Measurements from ENCODE around the gene BTBD8. TPM values are rescaled to one million over a fixed set of nuclear protein-coding genes. Genes with fewer than 3 reads are reported as not detected.

BTBD8 gene
- total and polyA plus RNA-seq, 8 donors = 0.44 to 12.5 (median 2.5) TPM

- 95 to 99% (median 98%) methylated on average over 5 of the region's 5 CpGs for WGBS, 5 donors
- peaks cover 0 to 5% (median 1%) of the 10 kb centered on the region in 4 donors for H3K36me3 ChIP-seq
These were observed 11.5 kb downstream of the BTBD8 start for GRCh38 chr1:92091625-92092024.

GRCh38 chr1:92094090-92094489, 13.9 kb downstream of the BTBD8 start:
- Histone ChIP-seq H3K36me3 (peaks cover 0 to 4% (median 2%) of the 10 kb centered on the region in 4 donors), H3K9me3 (no peaks in the 10 kb centered on the region), H3K27me3 (peaks cover 0 to 8% (median 0%) of the 10 kb centered on the region in 3 donors), H3K4me3 (no peak overlapping the region), H3K27ac (no peak overlapping the region), H3K4me1 (no peaks in the 10 kb centered on the region)
- 76 to 87% (median 82%) methylated on average over 2 of the region's 2 CpGs for WGBS, 5 donors
- TF ChIP-seq POLR2A (IDR thresholded peaks at IDR 0.05) (no peak), EP300 (IDR thresholded peaks at IDR 0.05) (no peak), POLR2AphosphoS5 (IDR thresholded peaks at IDR 0.05) (no peak)
- TF ChIP-seq, protein P1, sequence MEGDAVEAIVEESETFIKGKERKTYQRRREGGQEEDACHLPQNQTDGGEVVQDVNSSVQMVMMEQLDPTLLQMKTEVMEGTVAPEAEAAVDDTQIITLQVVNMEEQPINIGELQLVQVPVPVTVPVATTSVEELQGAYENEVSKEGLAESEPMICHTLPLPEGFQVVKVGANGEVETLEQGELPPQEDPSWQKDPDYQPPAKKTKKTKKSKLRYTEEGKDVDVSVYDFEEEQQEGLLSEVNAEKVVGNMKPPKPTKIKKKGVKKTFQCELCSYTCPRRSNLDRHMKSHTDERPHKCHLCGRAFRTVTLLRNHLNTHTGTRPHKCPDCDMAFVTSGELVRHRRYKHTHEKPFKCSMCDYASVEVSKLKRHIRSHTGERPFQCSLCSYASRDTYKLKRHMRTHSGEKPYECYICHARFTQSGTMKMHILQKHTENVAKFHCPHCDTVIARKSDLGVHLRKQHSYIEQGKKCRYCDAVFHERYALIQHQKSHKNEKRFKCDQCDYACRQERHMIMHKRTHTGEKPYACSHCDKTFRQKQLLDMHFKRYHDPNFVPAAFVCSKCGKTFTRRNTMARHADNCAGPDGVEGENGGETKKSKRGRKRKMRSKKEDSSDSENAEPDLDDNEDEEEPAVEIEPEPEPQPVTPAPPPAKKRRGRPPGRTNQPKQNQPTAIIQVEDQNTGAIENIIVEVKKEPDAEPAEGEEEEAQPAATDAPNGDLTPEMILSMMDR (IDR thresholded peaks at IDR 0.05) = no peak
- intact Hi-C loops (cut with DNase I; ENCODE audit: low total_unique reads) = no loop called here
- no peak for DNase-seq

More at GRCh38 chr1:92091625-92092024, 11.5 kb downstream of the BTBD8 start:
- no peak for TF ChIP-seq POLR2A (IDR thresholded peaks at IDR 0.05)
- no peak for TF ChIP-seq EP300 (IDR thresholded peaks at IDR 0.05)
- TF ChIP-seq, protein P1 (IDR thresholded peaks at IDR 0.05) = no peak
- no peak for TF ChIP-seq POLR2AphosphoS5 (IDR thresholded peaks at IDR 0.05)
- Histone ChIP-seq H3K27ac (no peak overlapping the region), H3K9me3 (peaks cover 2 to 6% (median 4%) of the 10 kb centered on the region in 4 donors), H3K27me3 (peaks cover 0 to 8% (median 0%) of the 10 kb centered on the region in 3 donors), H3K4me3 (no peak overlapping the region), H3K4me1 (no peaks in the 10 kb centered on the region)
- DNase-seq = no peak
- intact Hi-C loops (cut with DNase I; ENCODE audit: low total_unique reads) = no loop called here

DNA sequence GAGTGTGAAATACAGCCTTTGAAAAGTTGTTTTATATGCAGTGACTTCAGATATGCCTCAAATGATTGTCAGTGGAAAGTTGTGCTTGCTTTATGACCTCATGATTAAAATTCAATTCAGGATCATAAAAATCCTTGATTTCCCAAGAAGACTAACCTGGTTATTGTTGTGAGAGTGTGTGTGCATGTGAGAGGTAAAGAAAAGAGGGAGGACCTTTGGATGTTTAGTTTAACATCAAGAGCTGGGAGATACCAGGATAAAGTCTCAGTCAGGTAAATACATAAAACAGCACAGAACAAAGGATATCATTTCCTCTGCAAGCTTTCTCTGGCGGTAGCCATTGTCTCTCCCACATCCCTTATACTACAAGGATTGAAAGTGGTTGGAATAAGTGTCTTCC, 14.4 kb downstream of the BTBD8 start:
- Histone ChIP-seq H3K9me3 (peaks cover 0 to 2% (median 0%) of the 10 kb centered on the region in 4 donors), H3K27me3 (peaks cover 0 to 8% (median 0%) of the 10 kb centered on the region in 3 donors), H3K36me3 (peaks cover 0 to 4% (median 2%) of the 10 kb centered on the region in 4 donors), H3K4me3 (no peak overlapping the region), H3K27ac (no peak overlapping the region), H3K4me1 (no peaks in the 10 kb centered on the region)
- TF ChIP-seq POLR2A (IDR thresholded peaks at IDR 0.05) (no peak), POLR2AphosphoS5 (IDR thresholded peaks at IDR 0.05) (no peak), EP300 (IDR thresholded peaks at IDR 0.05) (no peak)
- TF ChIP-seq, protein P1 (IDR thresholded peaks at IDR 0.05) = no peak
- intact Hi-C loops (cut with DNase I; ENCODE audit: low total_unique reads) = no loop called here
- DNase-seq = no peak
- WGBS, 5 donors = 77 to 95% (median 80%) methylated on average over 1 of the region's 1 CpG

DNA sequence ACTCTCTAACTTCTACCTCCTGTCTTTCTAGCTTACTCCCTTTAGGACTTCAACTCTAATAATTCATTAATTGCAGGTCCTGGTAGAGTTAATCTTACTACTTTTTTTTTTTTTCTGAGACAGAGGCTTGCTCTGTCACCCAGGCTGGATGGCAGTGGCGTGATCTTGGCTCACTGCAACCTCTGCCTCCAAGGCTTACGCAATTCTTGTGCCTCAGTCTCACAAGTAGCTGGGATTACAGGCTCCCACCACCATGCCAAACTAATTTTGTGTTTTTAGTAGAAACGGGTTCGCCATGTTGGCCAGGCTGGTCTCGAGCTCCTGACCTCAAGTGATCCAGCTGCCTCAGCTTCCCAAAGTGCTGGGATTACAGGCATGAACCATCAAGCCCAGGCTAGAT, 15.7 kb downstream of the BTBD8 start:
- peaks cover 0 to 4% (median 0%) of the 10 kb centered on the region in 3 donors for H3K27me3 ChIP-seq
- TF ChIP-seq POLR2AphosphoS5 (IDR thresholded peaks at IDR 0.05) = no peak
- TF ChIP-seq, protein P1 (IDR thresholded peaks at IDR 0.05) = no peak
- no peak for TF ChIP-seq EP300 (IDR thresholded peaks at IDR 0.05)
- no peak for TF ChIP-seq POLR2A (IDR thresholded peaks at IDR 0.05)
- no peaks in the 10 kb centered on the region for H3K4me1 ChIP-seq
- no peak overlapping the region for H3K27ac ChIP-seq
- intact Hi-C loops (cut with DNase I; ENCODE audit: low total_unique reads) = no loop called here
- no peak for DNase-seq
- no peak overlapping the region for H3K4me3 ChIP-seq
- WGBS, 5 donors = 94 to 97% (median 95%) methylated on average over 5 of the region's 5 CpGs
- peaks cover 0 to 4% (median 0%) of the 10 kb centered on the region in 4 donors for H3K36me3 ChIP-seq
- H3K9me3 ChIP-seq = peaks cover 0 to 5% (median 0%) of the 10 kb centered on the region in 4 donors
